Immature natural killer cell (primary cell): Measurements from ENCODE around the gene C11orf65. TPM values are rescaled to one million over a fixed set of nuclear protein-coding genes. Genes with fewer than 3 reads are reported as not detected.

Source experiments
- DNase-seq, 3 donors: peaks; one replicate each; pipeline ENCODE4 v3.0.0; 2022; ENCODE audit warnings: mixed read lengths in 1 of 3
- H3K27ac Mint-ChIP-seq, 6 donors: one replicate each; pipeline ENCODE4 v1.8.0; 2020; ENCODE audit warnings: mixed read lengths in 6 of 6, mild to moderate bottlenecking in 5 of 6, inconsistent platforms in 4 of 6, moderate library complexity in 3 of 6
- H3K27me3 Mint-ChIP-seq, 3 donors: one replicate each; pipeline ENCODE4 v1.8.0; 2020 to 2021; ENCODE audit warnings: low read depth in 3 of 3, mild to moderate bottlenecking in 3 of 3, mixed read lengths in 3 of 3, moderate library complexity in 3 of 3, inconsistent platforms in 1 of 3
- H3K36me3 Mint-ChIP-seq, 3 donors: one replicate each; pipeline ENCODE4 v1.8.0; 2020; ENCODE audit warnings: mixed read lengths in 3 of 3, inconsistent platforms in 2 of 3, mild to moderate bottlenecking in 2 of 3
- H3K4me1 Mint-ChIP-seq, 2 donors: one replicate each; pipeline ENCODE4 v1.8.0; 2020; ENCODE audit warnings: inconsistent platforms in 2 of 2, mild to moderate bottlenecking in 2 of 2, mixed read lengths in 2 of 2, moderate library complexity in 1 of 2
- H3K4me3 Mint-ChIP-seq, 5 donors: one replicate each; pipeline ENCODE4 v1.8.0; 2020; ENCODE audit warnings: mild to moderate bottlenecking in 5 of 5, mixed read lengths in 5 of 5, inconsistent platforms in 3 of 5, moderate library complexity in 3 of 5
- H3K9me3 Mint-ChIP-seq, 6 donors: one replicate each; pipeline ENCODE4 v1.8.0; 2020; ENCODE audit warnings: mild to moderate bottlenecking in 6 of 6, mixed read lengths in 6 of 6, inconsistent platforms in 4 of 6, moderate library complexity in 3 of 6
- polyA plus RNA-seq, 3 donors: library from polyadenylated mRNA; unstranded; fragments of 300-500 nt; fragmentation: Illumina TruSeq; gene quantifications; one replicate each; pipeline ENCODE4 v1.2.3, GENCODE V29; 2021

The C11orf65 gene, protein sequence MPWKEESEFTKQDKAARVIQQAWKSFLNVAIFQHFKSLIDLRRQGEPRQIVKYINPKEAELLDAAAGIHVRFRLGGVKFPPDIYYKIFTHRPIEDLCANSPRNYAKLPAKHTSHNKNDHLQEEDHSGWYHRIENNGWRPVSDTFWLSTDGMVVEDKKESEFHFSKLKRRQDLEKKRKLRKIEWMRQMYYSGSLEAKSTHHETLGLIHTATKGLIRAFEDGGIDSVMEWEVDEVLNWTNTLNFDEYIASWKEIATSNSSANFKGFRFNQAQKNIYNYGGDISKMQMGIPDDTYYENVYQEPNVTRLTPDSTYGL
- 1 to 10 TPM in 1 of 3 donors, under 1 TPM in 1, not detected in 1; 0.37 to 1.7 TPM for polyA plus RNA-seq

GRCh38 chr11:108467091-108467823 lies at the start of gene C11orf65:
Gene C11orf65 (minus strand): TSS chr11:108467529. CDS start chr11:108461559, 5,970 bp downstream.
- peak within 1 kb of the TSS; percentile 97 to 100 (median 99) for H3K4me3 Mint-ChIP-seq
- no peaks in the 10 kb centered on the region for H3K9me3 Mint-ChIP-seq
- DNase-seq = peak; percentile 96 to 97 (median 97)
- no peaks in the 10 kb centered on the region for H3K36me3 Mint-ChIP-seq
- H3K27ac Mint-ChIP-seq = peak within 1 kb of the TSS; percentile 99 to 100 (median 100)
- peaks cover 14 to 32% of the 10 kb centered on the region in 2 donors for H3K4me1 Mint-ChIP-seq
- H3K27me3 Mint-ChIP-seq = peaks cover 3 to 11% (median 7%) of the 10 kb centered on the region in 3 donors

GRCh38 chr11:108516125-108516524 lies 48.8 kb upstream of the C11orf65 start:
- Mint-ChIP-seq H3K4me1 (no peaks in the 10 kb centered on the region), H3K9me3 (no peaks in the 10 kb centered on the region), H3K36me3 (peaks cover 4 to 18% (median 13%) of the 10 kb centered on the region in 3 donors), H3K27ac (no peak overlapping the region), H3K4me3 (no peak overlapping the region), H3K27me3 (peaks cover 0 to 2% (median 1%) of the 10 kb centered on the region in 3 donors)
- DNase-seq = no peak

- no peaks in the 10 kb centered on the region for H3K9me3 Mint-ChIP-seq
- H3K4me1 Mint-ChIP-seq = no peaks in the 10 kb centered on the region
- no peak for DNase-seq
- no peak overlapping the region for H3K4me3 Mint-ChIP-seq
- H3K27me3 Mint-ChIP-seq = peaks cover 0 to 3% (median 0%) of the 10 kb centered on the region in 3 donors
- no peak overlapping the region for H3K27ac Mint-ChIP-seq
- H3K36me3 Mint-ChIP-seq = peaks cover 4 to 24% (median 13%) of the 10 kb centered on the region in 3 donors
Measured at GRCh38 chr11:108512708-108513107, 45.4 kb upstream of the C11orf65 start.

- no peak for DNase-seq
- Mint-ChIP-seq H3K9me3 (no peaks in the 10 kb centered on the region), H3K4me1 (no peaks in the 10 kb centered on the region), H3K4me3 (no peak overlapping the region), H3K27me3 (peaks cover 0 to 3% (median 0%) of the 10 kb centered on the region in 3 donors), H3K36me3 (peaks cover 4 to 24% (median 13%) of the 10 kb centered on the region in 3 donors), H3K27ac (no peak overlapping the region)
Measured at GRCh38 chr11:108511851-108512474, 44.6 kb upstream of the C11orf65 start.

- H3K36me3 Mint-ChIP-seq = peaks cover 0 to 17% (median 5%) of the 10 kb centered on the region in 3 donors
- H3K4me3 Mint-ChIP-seq = no peak overlapping the region
- no peaks in the 10 kb centered on the region for H3K4me1 Mint-ChIP-seq
- H3K27ac Mint-ChIP-seq = no peak overlapping the region
- H3K9me3 Mint-ChIP-seq = no peaks in the 10 kb centered on the region
- H3K27me3 Mint-ChIP-seq = peaks cover 0 to 4% (median 0%) of the 10 kb centered on the region in 3 donors
- DNase-seq = no peak
Measured at GRCh38 chr11:108508653-108509593, 41.6 kb upstream of the C11orf65 start.

- DNase-seq = no peak
- peaks cover 5 to 10% (median 7%) of the 10 kb centered on the region in 3 donors for H3K27me3 Mint-ChIP-seq
- no peak overlapping the region for H3K4me3 Mint-ChIP-seq
- H3K36me3 Mint-ChIP-seq = no peaks in the 10 kb centered on the region
- no peaks in the 10 kb centered on the region for H3K9me3 Mint-ChIP-seq
- H3K27ac Mint-ChIP-seq = no peak overlapping the region
- peaks cover 12 to 22% of the 10 kb centered on the region in 2 donors for H3K4me1 Mint-ChIP-seq
Measured at GRCh38 chr11:108501396-108501795, 34.1 kb upstream of the C11orf65 start.

GRCh38 chr11:108500721-108501120 lies 33.4 kb upstream of the C11orf65 start:
- Mint-ChIP-seq H3K36me3 (no peaks in the 10 kb centered on the region), H3K27me3 (peaks cover 5 to 10% (median 7%) of the 10 kb centered on the region in 3 donors), H3K4me1 (peaks cover 15 to 28% of the 10 kb centered on the region in 2 donors), H3K4me3 (peak overlapping the region in 2 of 5 donors; percentile 71 to 93), H3K9me3 (no peaks in the 10 kb centered on the region), H3K27ac (peak overlapping the region in 1 of 6 donors; percentile 11)
- DNase-seq = no peak

DNA sequence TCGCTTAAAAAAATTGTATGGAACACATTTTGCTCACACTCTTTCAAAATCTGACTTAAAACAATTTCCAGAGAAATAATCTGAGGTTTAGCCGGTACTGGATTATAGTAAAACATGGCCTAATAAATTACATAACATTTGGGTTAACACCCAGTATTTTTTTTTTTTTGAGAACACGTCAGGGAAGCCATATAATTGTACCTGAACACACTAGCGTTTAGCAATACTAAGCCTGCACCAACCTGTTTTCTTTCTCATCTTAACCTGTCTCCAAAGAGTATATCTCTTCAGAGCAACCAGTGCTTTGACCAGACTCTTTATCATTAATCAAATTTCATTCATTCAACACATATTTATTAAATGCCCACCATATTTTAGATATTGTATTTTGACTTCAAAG lies 32.8 kb upstream of the C11orf65 start:
- H3K27ac Mint-ChIP-seq = peak overlapping the region in 2 of 6 donors; percentile 11 to 23
- no peaks in the 10 kb centered on the region for H3K36me3 Mint-ChIP-seq
- no peak for DNase-seq
- H3K4me1 Mint-ChIP-seq = peaks cover 15 to 28% of the 10 kb centered on the region in 2 donors
- H3K9me3 Mint-ChIP-seq = no peaks in the 10 kb centered on the region
- H3K27me3 Mint-ChIP-seq = peaks cover 6 to 10% (median 7%) of the 10 kb centered on the region in 3 donors
- H3K4me3 Mint-ChIP-seq = peak overlapping the region in 3 of 5 donors; percentile 71 to 93 (median 91)

GRCh38 chr11:108498816-108499408 lies 31.6 kb upstream of the C11orf65 start:
- DNase-seq = no peak
- H3K4me3 Mint-ChIP-seq = peak overlapping the region; percentile 91 to 93 (median 91)
- H3K36me3 Mint-ChIP-seq = no peaks in the 10 kb centered on the region
- H3K9me3 Mint-ChIP-seq = no peaks in the 10 kb centered on the region
- peaks cover 15 to 32% of the 10 kb centered on the region in 2 donors for H3K4me1 Mint-ChIP-seq
- peak overlapping the region; percentile 81 to 96 (median 88) for H3K27ac Mint-ChIP-seq
- peaks cover 7 to 9% (median 7%) of the 10 kb centered on the region in 3 donors for H3K27me3 Mint-ChIP-seq

GRCh38 chr11:108498046-108498815 lies 30.9 kb upstream of the C11orf65 start, which contains the start of gene POGLUT3:
Gene POGLUT3 (minus strand): TSS chr11:108498384. CDS start chr11:108498366, 18 bp downstream.
- no peaks in the 10 kb centered on the region for H3K36me3 Mint-ChIP-seq
- DNase-seq = peak; percentile 61 to 66 (median 61)
- H3K4me1 Mint-ChIP-seq = peaks cover 15 to 33% of the 10 kb centered on the region in 2 donors
- H3K27me3 Mint-ChIP-seq = peaks cover 7 to 8% (median 7%) of the 10 kb centered on the region in 3 donors
- H3K27ac Mint-ChIP-seq = peak within 1 kb of the TSS; percentile 98 to 100 (median 99)
- peak within 1 kb of the TSS; percentile 98 to 100 (median 99) for H3K4me3 Mint-ChIP-seq
- no peaks in the 10 kb centered on the region for H3K9me3 Mint-ChIP-seq

DNA sequence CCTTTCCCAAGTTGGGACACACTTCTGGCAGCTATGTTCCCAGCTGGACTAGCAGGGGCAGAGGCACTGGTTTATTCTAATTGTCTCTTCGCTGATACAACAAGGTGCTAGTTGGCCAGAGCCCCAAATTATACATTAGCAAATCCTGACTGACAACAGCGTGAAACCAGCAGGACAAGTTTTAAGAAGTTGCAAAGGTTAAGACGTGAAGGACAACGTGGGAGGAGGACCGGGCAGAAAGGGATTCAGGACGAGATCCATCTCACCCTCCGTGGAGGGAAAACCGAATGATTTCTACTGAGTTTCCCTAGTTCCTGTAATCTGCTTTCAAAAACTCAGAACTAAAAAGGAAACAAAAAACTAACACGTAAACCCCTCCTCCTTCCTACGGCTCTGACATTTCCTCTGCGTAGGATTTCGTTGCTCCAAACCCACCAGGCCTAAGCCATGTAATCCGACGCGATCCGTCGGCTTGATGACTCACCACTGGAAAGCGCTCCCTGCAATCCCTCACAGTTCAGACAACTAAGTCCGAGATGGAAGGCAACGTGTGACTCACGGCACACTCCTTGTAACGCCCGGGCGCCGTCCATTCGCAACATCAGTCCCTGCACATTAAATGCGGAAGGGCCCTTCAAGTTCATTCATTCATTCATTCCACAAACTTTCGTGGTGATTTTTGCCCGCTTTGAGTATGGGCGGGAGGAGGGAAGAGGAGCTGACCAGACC lies 30.2 kb upstream of the C11orf65 start:
- peak overlapping the region; percentile 98 to 100 (median 99) for H3K4me3 Mint-ChIP-seq
- H3K27ac Mint-ChIP-seq = peak overlapping the region; percentile 98 to 100 (median 99)
- H3K4me1 Mint-ChIP-seq = peaks cover 15 to 33% of the 10 kb centered on the region in 2 donors
- H3K27me3 Mint-ChIP-seq = peaks cover 7 to 8% (median 7%) of the 10 kb centered on the region in 3 donors
- H3K9me3 Mint-ChIP-seq = no peaks in the 10 kb centered on the region
- no peaks in the 10 kb centered on the region for H3K36me3 Mint-ChIP-seq
- peak; percentile 67 to 76 (median 75) for DNase-seq
